GM19043 (cell line): ENCODE results near the gene MIB2.
"Not testable (repeated sequence)": the region's sequence is repeated elsewhere in the genome, so short reads cannot be mapped to it uniquely, and the experiment has no call there.

ENCODE experiments used
- ATAC-seq: cut with Tn5 transposase; IDR thresholded peaks from one replicate; pipeline ENCODE4 v1.9.1; 2021; ENCODE audit warnings: low read depth; ENCODE audit not compliant: unreplicated experiment

MIB2 gene

DNA sequence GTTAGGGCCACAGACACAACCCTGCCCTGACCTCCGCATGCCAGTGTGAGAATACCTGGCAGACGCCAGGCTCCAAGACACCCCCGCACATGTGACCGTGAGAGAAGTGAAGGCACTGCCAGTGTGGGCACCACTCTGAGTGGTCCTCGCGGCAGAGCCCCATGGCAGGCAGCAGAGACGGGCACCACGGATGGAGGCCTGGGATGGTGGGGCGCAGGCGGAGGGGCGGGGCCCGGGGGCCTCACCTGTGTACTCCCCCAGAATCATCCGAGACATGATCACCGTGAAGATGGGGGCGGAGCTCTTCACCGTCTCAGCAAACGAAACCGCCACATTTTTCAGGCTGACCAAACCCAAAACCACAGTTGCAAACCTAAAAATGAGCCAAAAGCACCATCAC lies 59.9 kb downstream of the MIB2 start:
- not testable (repeated sequence) for ATAC-seq

GRCh38 chr1:1676087-1676486 lies 60.8 kb downstream of the MIB2 start:
- not testable (repeated sequence) for ATAC-seq

GRCh38 chr1:1677718-1678580 lies 62.6 kb downstream of the MIB2 start:
- ATAC-seq, result peak; percentile 77

- no peak for ATAC-seq
Measured at GRCh38 chr1:1678581-1679380, 63.5 kb downstream of the MIB2 start.
